Mesenchymal stem cell (in vitro differentiated cells and primary cell): ENCODE measurements around the gene PAX7.

Experiments used
- DNase-seq: peaks from one replicate; pipeline ENCODE4 v3.0.0-alpha.2; 2013
- H2AFZ ChIP-seq: one replicate; pipeline ENCODE4 v1.6.1; 2013; ENCODE audit warnings: low read depth, mild to moderate bottlenecking, control low read depth, inconsistent platforms, low read length, moderate library complexity
- H2AK5ac ChIP-seq: 2 replicates; pipeline ENCODE4 v1.6.1; 2013; ENCODE audit warnings: low read length, moderate library complexity, mild to moderate bottlenecking, inconsistent platforms; ENCODE audit not compliant: severe bottlenecking
- H2BK120ac ChIP-seq: one replicate; pipeline ENCODE4 v1.6.1; 2013; ENCODE audit warnings: low read depth, mild to moderate bottlenecking, inconsistent platforms, low read length, moderate library complexity
- H2BK12ac ChIP-seq, 2 experiments: one replicate each; pipeline ENCODE4 v1.6.1; 2013; ENCODE audit warnings: inconsistent platforms in 2 of 2, low read length in 2 of 2, mild to moderate bottlenecking in 2 of 2, moderate library complexity in 2 of 2, control low read depth in 1 of 2
- H2BK15ac ChIP-seq: one replicate; pipeline ENCODE4 v1.6.1; 2013; ENCODE audit warnings: mild to moderate bottlenecking, low read depth, inconsistent platforms; ENCODE audit not compliant: poor library complexity, severe bottlenecking
- H2BK5ac ChIP-seq: 2 replicates; pipeline ENCODE4 v1.6.1; 2013; ENCODE audit warnings: low read depth, mild to moderate bottlenecking, low read length, control low read depth, inconsistent platforms; ENCODE audit not compliant: poor library complexity, severe bottlenecking
- H3K14ac ChIP-seq, 2 experiments: one replicate each; pipeline ENCODE4 v1.6.1; 2013; ENCODE audit warnings: inconsistent platforms in 2 of 2, low read length in 2 of 2, control low read depth in 1 of 2, mild to moderate bottlenecking in 1 of 2, moderate library complexity in 1 of 2
- H3K18ac ChIP-seq, 2 experiments: one replicate each; pipeline ENCODE4 v1.6.1; 2013; ENCODE audit warnings: inconsistent platforms in 2 of 2, low read length in 2 of 2, control low read depth in 1 of 2, low read depth in 1 of 2, mild to moderate bottlenecking in 1 of 2
- H3K23ac ChIP-seq, 2 experiments: one replicate each; pipeline ENCODE4 v1.6.1; 2013; ENCODE audit warnings: inconsistent platforms in 2 of 2, low read length in 2 of 2, mild to moderate bottlenecking in 2 of 2, moderate library complexity in 2 of 2, control low read depth in 1 of 2
- H3K27ac ChIP-seq: 2 replicates; pipeline ENCODE4 v1.5.1; 2013; ENCODE audit warnings: mild to moderate bottlenecking, moderate library complexity, low read length, control low read depth, inconsistent platforms; ENCODE audit not compliant: poor library complexity, severe bottlenecking
- H3K27me3 ChIP-seq, 2 experiments: 2 replicates each; pipeline versions ENCODE4 v1.6.1 to v1.7.0; 2013; ENCODE audit warnings: low read length in 2 of 2, mild to moderate bottlenecking in 2 of 2, moderate library complexity in 2 of 2, control low read depth in 1 of 2, inconsistent platforms in 1 of 2; ENCODE audit not compliant: control insufficient read depth in 1 of 2, insufficient read depth in 1 of 2
- H3K36me3 ChIP-seq, 2 experiments: 2 replicates each; pipeline versions ENCODE4 v1.6.1 to v1.7.0; 2013; ENCODE audit warnings: low read length in 2 of 2, control low read depth in 1 of 2, inconsistent platforms in 1 of 2, low read depth in 1 of 2, mild to moderate bottlenecking in 1 of 2; ENCODE audit not compliant: insufficient read depth in 2 of 2, control insufficient read depth in 1 of 2
- H3K4ac ChIP-seq, 2 experiments: one replicate each; pipeline ENCODE4 v1.6.1; 2013; ENCODE audit warnings: inconsistent platforms in 2 of 2, low read length in 2 of 2, mild to moderate bottlenecking in 2 of 2, moderate library complexity in 2 of 2, control low read depth in 1 of 2, low read depth in 1 of 2
- H3K4me1 ChIP-seq: 2 replicates; pipeline ENCODE4 v1.6.1; 2013; ENCODE audit warnings: low read depth, low read length, control low read depth; ENCODE audit not compliant: control insufficient read depth, insufficient read depth
- H3K4me2 ChIP-seq: 2 replicates; pipeline ENCODE4 v1.6.1; 2013; ENCODE audit warnings: low read length, mild to moderate bottlenecking, inconsistent platforms; ENCODE audit not compliant: poor library complexity, severe bottlenecking
- H3K4me3 ChIP-seq, 2 experiments: 2 replicates each; pipeline versions ENCODE4 v1.5.1 to v1.7.0; 2013; ENCODE audit warnings: low read length in 2 of 2, mild to moderate bottlenecking in 2 of 2, control low read depth in 1 of 2, low read depth in 1 of 2; ENCODE audit not compliant: insufficient read depth in 1 of 2
- H3K79me1 ChIP-seq: replicated peaks from 2 replicates; pipeline ENCODE4 v1.6.1; 2013; ENCODE audit warnings: mild to moderate bottlenecking, control low read depth, low read length, inconsistent platforms; ENCODE audit not compliant: poor library complexity, severe bottlenecking
- H3K9ac ChIP-seq: 2 replicates; pipeline ENCODE4 v1.7.0; 2013; ENCODE audit warnings: mild to moderate bottlenecking, low read length, moderate library complexity
- H3K9me3 ChIP-seq: 2 replicates; pipeline ENCODE4 v1.7.0; 2013; ENCODE audit warnings: mild to moderate bottlenecking, low read length; ENCODE audit not compliant: control insufficient read depth
- H4K8ac ChIP-seq: one replicate; pipeline ENCODE4 v1.6.1; 2013; ENCODE audit warnings: inconsistent platforms, mild to moderate bottlenecking, low read length, moderate library complexity
- H4K91ac ChIP-seq: one replicate; pipeline ENCODE4 v1.6.1; 2013; ENCODE audit warnings: mild to moderate bottlenecking, low read length, inconsistent platforms
- WGBS: methylation state at CpG from one replicate; pipeline ENCODE4 v1.1.7; 2013; ENCODE audit warnings: mixed read lengths; 5-methylcytosine and 5-hydroxymethylcytosine counted together

PAX7 gene

DNA sequence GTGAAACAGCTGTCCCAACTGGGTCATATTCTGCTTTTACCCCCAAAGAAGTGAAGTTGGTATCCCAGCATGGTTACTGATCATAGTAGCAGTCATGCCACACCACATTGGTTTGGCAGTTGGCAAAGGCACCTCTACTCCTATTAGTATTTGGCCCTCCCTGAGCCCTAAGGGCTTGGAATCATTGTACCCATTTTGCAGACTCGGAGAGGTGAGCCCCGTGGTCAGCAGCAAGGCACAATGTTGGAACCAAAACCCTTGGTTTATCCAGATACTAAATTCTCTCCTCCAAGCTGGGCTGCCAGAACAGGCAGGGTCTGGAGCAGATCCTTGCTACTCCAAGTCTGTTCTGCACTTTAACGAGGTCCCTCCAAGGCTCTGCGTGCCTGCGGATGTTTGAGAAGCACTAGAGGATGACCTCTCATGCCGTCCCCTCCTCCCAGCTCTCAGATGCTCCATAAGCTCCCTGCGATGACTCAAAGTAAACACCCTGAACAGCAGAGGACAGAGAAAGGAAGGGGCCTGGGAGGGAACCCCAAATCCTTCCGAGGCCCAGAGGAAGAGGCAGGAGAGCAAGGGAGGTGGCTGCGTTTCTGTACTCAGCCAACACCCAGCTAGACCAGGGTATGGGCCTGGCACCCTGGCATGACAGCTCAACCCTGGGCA is 89.3 kb downstream of the PAX7 start:
- H4K91ac ChIP-seq = no peak overlapping the region
- H3K79me1 ChIP-seq = no peaks in the 10 kb centered on the region
- H3K18ac ChIP-seq = no peak overlapping the region
- no peaks in the 10 kb centered on the region for H3K36me3 ChIP-seq
- H3K23ac ChIP-seq = no peak overlapping the region
- no peaks in the 10 kb centered on the region for H3K4me1 ChIP-seq
- 53% methylated on average over 5 of the region's 9 CpGs for WGBS
- H3K9me3 ChIP-seq = no peaks in the 10 kb centered on the region
- no peak overlapping the region for H3K4me3 ChIP-seq
- H3K4ac ChIP-seq = no peak overlapping the region
- no peak overlapping the region for H2BK12ac ChIP-seq
- H2AFZ ChIP-seq = no peak overlapping the region
- no peak overlapping the region for H3K4me2 ChIP-seq
- H2BK5ac ChIP-seq = no peak overlapping the region
- no peak overlapping the region for H3K27ac ChIP-seq
- peaks cover 63 to 85% of the 10 kb centered on the region in 2 experiments for H3K27me3 ChIP-seq
- no peak overlapping the region for H3K9ac ChIP-seq
- no peak overlapping the region for H2BK15ac ChIP-seq
- H2BK120ac ChIP-seq = no peak overlapping the region
- H3K14ac ChIP-seq = no peak overlapping the region
- H2AK5ac ChIP-seq = no peak overlapping the region
- DNase-seq = no peak
- H4K8ac ChIP-seq = no peak overlapping the region

DNA sequence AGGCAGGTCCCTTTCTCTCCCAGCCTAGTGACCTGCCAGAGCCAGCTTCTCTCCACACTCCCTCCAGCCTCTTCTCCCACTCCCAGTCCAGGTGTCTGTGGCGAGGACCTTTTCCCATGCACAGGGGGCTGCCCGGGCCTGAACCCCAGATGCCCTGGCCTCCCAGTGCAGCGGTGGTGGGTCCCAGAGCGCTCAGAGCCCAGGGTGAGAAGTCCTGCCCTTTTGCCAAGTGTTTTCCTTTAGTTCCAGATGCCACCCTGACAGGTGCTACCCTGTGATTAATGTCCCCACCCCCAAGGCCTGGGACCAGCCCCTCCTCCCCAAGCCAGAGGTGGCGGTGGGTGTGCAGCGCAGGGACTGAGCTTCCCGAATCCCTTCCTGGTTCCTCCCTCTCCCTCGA is 90.4 kb downstream of the PAX7 start:
- Histone ChIP-seq H2BK12ac (no peak overlapping the region), H2BK15ac (no peak overlapping the region), H3K4me2 (no peak overlapping the region), H3K14ac (no peak overlapping the region), H4K91ac (no peak overlapping the region), H4K8ac (no peak overlapping the region), H3K27ac (no peak overlapping the region), H3K9ac (no peak overlapping the region), H3K4me3 (no peak overlapping the region), H2AK5ac (no peak overlapping the region), H3K18ac (no peak overlapping the region), H3K79me1 (no peaks in the 10 kb centered on the region), H3K4ac (no peak overlapping the region), H3K27me3 (peaks cover 60 to 82% of the 10 kb centered on the region in 2 experiments), H2BK120ac (no peak overlapping the region), H3K23ac (no peak overlapping the region), H3K4me1 (no peaks in the 10 kb centered on the region), H2AFZ (no peak overlapping the region), H3K36me3 (no peaks in the 10 kb centered on the region), H3K9me3 (no peaks in the 10 kb centered on the region), H2BK5ac (no peak overlapping the region)
- DNase-seq = no peak
- WGBS = 70% methylated on average over 8 of the region's 8 CpGs

DNA sequence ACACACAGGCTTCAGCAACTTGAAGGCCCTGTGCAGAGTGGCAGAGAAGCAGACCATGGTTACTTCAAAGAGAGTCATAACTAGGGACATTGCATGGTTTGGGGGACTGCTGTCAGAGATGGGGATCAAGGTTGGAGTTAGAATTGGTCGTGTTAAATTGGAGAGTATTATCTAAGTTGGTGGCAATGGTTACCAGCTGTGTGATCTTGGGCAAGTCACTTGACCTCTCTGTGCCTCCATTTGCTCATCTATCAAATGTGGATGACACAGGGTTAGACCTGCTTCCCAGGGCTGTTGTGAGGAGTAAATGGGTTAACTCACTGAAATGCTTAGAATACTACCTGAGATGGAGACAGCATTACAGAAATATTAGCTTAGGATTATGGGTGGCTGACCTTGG is 91.1 kb downstream of the PAX7 start:
- Histone ChIP-seq H4K91ac (no peak overlapping the region), H2BK15ac (no peak overlapping the region), H4K8ac (no peak overlapping the region), H2BK5ac (no peak overlapping the region), H3K23ac (no peak overlapping the region), H3K4me3 (no peak overlapping the region), H2BK120ac (no peak overlapping the region), H3K4me2 (no peak overlapping the region), H3K27me3 (peaks cover 58 to 84% of the 10 kb centered on the region in 2 experiments), H3K4me1 (no peaks in the 10 kb centered on the region), H3K14ac (no peak overlapping the region), H3K27ac (no peak overlapping the region), H2BK12ac (no peak overlapping the region), H2AK5ac (no peak overlapping the region), H3K4ac (no peak overlapping the region), H3K36me3 (no peaks in the 10 kb centered on the region), H3K79me1 (no peaks in the 10 kb centered on the region), H2AFZ (no peak overlapping the region), H3K9me3 (no peaks in the 10 kb centered on the region), H3K9ac (no peak overlapping the region), H3K18ac (no peak overlapping the region)
- 82% methylated on average over 1 of the region's 1 CpG for WGBS
- DNase-seq = no peak

DNA sequence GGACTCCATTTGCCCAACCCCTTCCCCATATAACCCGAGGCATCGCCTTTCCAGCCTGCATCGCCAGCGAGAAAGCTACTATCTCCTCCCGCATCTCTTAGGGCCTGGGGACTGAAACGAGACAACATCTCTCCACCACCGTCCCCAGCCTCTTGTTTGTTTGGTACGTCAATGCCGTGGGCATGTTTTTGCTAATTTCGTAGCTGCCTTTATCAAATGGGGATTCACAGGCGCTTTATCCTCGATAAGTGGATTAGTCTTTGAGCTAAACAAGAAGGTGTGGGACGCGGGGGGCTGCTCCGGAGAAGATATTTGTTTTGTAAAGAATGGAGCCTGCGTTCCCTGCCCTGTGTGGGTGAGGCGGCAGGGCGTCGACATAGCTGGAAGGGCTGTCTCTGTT is 91.6 kb downstream of the PAX7 start:
- no peak for DNase-seq
- Histone ChIP-seq H4K91ac (no peak overlapping the region), H3K4me1 (no peaks in the 10 kb centered on the region), H3K14ac (no peak overlapping the region), H3K9ac (no peak overlapping the region), H2BK12ac (no peak overlapping the region), H4K8ac (no peak overlapping the region), H3K4me2 (no peak overlapping the region), H3K4me3 (no peak overlapping the region), H2AFZ (no peak overlapping the region), H3K18ac (no peak overlapping the region), H3K27ac (no peak overlapping the region), H2AK5ac (no peak overlapping the region), H2BK120ac (no peak overlapping the region), H2BK5ac (no peak overlapping the region), H3K9me3 (no peaks in the 10 kb centered on the region), H3K36me3 (no peaks in the 10 kb centered on the region), H3K23ac (no peak overlapping the region), H3K27me3 (peaks cover 59 to 84% of the 10 kb centered on the region in 2 experiments), H2BK15ac (no peak overlapping the region), H3K4ac (no peak overlapping the region), H3K79me1 (no peaks in the 10 kb centered on the region)
- 70% methylated on average over 19 of the region's 19 CpGs for WGBS
